ENCODE results near the gene LYL1. TPM values are rescaled to one million over a fixed set of nuclear protein-coding genes. Genes with fewer than 3 reads are reported as not detected.
A peak's percentile ranks its signal among the peaks of the same experiment; 100 is the strongest.

The LYL1 gene
- total and polyA plus RNA-seq, 2 of the 13 experiments (the other 11 are each of a cell fraction or from before 2014, with no cell fraction given) = 0.75 to 0.92 TPM

DNA sequence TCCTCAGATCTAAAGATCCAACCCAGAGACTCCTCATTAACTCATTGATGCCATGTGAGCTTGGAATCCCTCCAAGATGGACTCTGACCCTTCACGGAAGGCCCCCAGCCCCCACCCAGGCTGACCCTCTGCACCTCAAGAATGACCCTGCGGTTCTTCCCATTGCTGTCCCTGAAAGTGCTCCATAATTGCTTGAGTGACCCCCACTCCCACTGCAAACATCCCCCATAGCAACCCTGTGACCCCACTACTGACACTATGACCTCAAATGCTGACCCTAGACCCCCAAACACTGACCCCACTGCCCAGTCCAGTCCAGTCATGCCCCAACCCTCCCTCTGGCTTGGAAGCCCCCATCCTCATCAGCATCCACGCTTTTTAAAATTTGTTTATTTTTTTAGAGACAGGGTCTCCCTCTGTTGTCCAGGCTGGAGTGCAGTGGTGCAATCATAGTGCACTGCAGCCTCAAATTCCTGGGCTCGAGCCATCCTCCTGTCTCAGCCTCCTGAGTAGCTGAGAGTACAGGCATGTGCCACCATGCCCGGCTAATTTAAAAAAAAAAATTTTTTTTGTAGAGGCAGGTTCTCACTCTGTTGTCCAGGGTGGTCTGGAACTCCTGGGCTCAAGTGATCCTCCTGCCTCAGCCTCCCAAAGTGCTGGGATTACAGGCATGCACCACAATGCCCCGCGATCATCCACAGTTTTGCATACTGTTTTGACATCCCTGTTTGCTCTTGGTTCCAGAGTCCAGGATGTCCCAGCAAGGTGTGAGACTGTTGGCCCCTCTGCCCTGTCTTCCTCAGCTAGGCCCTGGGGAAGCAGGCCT, 855 bp downstream of the LYL1 start (continued):
- TF ChIP-seq NBN (conservative IDR thresholded peaks at IDR 0.05) (no peak), ZNF841 (CRISPR knock-in tag; IDR thresholded peaks at IDR 0.05; ENCODE audit: borderline replicate concordance) (no peak), SNAPC4 (CRISPR knock-in tag; IDR thresholded peaks at IDR 0.05) (peak; percentile 99), MBNL3 (CRISPR knock-in tag; conservative IDR thresholded peaks at IDR 0.05) (no peak), PHF8 (CRISPR knock-in tag; IDR thresholded peaks at IDR 0.05) (no peak), ZNF318 (CRISPR knock-in tag; IDR thresholded peaks at IDR 0.05) (no peak), ATF3 (CRISPR knock-in tag; IDR thresholded peaks at IDR 0.05) (no peak)
- TF ChIP-seq, protein P1, sequence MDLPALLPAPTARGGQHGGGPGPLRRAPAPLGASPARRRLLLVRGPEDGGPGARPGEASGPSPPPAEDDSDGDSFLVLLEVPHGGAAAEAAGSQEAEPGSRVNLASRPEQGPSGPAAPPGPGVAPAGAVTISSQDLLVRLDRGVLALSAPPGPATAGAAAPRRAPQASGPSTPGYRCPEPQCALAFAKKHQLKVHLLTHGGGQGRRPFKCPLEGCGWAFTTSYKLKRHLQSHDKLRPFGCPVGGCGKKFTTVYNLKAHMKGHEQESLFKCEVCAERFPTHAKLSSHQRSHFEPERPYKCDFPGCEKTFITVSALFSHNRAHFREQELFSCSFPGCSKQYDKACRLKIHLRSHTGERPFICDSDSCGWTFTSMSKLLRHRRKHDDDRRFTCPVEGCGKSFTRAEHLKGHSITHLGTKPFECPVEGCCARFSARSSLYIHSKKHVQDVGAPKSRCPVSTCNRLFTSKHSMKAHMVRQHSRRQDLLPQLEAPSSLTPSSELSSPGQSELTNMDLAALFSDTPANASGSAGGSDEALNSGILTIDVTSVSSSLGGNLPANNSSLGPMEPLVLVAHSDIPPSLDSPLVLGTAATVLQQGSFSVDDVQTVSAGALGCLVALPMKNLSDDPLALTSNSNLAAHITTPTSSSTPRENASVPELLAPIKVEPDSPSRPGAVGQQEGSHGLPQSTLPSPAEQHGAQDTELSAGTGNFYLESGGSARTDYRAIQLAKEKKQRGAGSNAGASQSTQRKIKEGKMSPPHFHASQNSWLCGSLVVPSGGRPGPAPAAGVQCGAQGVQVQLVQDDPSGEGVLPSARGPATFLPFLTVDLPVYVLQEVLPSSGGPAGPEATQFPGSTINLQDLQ (CRISPR knock-in tag; IDR thresholded peaks at IDR 0.05) = no peak
- TF ChIP-seq, protein P2, sequence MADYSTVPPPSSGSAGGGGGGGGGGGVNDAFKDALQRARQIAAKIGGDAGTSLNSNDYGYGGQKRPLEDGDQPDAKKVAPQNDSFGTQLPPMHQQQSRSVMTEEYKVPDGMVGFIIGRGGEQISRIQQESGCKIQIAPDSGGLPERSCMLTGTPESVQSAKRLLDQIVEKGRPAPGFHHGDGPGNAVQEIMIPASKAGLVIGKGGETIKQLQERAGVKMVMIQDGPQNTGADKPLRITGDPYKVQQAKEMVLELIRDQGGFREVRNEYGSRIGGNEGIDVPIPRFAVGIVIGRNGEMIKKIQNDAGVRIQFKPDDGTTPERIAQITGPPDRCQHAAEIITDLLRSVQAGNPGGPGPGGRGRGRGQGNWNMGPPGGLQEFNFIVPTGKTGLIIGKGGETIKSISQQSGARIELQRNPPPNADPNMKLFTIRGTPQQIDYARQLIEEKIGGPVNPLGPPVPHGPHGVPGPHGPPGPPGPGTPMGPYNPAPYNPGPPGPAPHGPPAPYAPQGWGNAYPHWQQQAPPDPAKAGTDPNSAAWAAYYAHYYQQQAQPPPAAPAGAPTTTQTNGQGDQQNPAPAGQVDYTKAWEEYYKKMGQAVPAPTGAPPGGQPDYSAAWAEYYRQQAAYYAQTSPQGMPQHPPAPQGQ (CRISPR knock-in tag; IDR thresholded peaks at IDR 0.05; ENCODE audit: borderline replicate concordance) = no peak
